HG03575 (cell line): Measurements from ENCODE around the gene TMEM190.
"Not testable (repeated sequence)": the region's sequence is repeated elsewhere in the genome, so short reads cannot be mapped to it uniquely, and the experiment has no call there.

ENCODE experiments used
- ATAC-seq: cut with Tn5 transposase; IDR thresholded peaks from one replicate; pipeline ENCODE4 v1.9.1; 2021; ENCODE audit not compliant: unreplicated experiment, insufficient number of reproducible peaks, low FRiP score; ENCODE audit errors: extremely low read depth

TMEM190 gene

GRCh38 chr19:55376241-55376933 lies at the start of gene TMEM190:
Gene TMEM190 (plus strand): TSS chr19:55376826. CDS start chr19:55376854, 28 bp downstream.
- no peak for ATAC-seq

DNA sequence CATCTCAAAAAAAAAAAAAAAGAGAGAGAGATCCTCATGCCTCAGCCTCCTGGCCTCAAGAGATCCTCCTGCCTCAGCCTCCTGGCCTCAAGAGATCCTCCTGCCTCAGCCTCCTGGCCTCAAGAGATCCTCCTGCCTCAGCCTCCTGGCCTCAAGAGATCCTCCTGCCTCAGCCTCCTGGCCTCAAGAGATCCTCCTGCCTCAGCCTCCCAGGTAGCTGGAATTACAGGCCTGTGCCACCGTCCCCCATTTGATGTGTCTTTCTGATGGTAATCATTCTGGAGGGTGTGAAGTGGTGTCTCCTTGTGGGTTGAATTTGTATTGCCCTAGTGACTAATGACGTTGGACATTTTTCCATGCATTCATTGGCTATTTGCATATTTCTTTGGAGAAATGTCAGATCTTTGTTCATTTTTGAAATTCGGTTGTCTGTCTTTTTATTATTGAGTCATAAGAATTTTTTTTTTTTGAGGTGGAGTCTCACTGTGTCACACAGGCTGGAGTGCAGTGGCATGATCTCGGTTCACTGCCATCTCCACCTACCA lies 47.8 kb upstream of the TMEM190 start:
- not testable (repeated sequence) for ATAC-seq

- not testable (repeated sequence) for ATAC-seq
Measured at GRCh38 chr19:55329791-55330190, 46.8 kb upstream of the TMEM190 start.

- ATAC-seq: no peak
Measured at GRCh38 chr19:55333870-55334269, 42.8 kb upstream of the TMEM190 start.

DNA sequence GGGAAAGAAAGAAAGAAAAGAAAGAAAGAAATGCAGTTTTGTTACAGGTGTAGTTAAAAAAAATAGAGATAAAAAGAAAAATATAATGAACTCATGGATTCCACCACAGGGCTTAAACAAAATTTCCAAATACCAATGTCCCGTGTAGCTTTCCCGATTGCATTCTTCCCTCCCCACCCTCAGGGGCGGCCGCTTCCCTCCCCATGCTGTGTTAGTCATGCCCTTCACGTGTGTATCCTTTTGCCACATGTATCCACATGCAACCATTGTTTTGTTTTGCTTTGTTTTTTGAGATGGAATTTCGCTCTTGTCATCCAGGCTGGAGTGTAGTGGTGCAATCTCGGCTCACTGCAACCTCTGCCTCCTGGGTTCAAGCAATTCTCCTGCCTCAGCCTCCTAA lies 40.5 kb upstream of the TMEM190 start:
- no peak for ATAC-seq

DNA sequence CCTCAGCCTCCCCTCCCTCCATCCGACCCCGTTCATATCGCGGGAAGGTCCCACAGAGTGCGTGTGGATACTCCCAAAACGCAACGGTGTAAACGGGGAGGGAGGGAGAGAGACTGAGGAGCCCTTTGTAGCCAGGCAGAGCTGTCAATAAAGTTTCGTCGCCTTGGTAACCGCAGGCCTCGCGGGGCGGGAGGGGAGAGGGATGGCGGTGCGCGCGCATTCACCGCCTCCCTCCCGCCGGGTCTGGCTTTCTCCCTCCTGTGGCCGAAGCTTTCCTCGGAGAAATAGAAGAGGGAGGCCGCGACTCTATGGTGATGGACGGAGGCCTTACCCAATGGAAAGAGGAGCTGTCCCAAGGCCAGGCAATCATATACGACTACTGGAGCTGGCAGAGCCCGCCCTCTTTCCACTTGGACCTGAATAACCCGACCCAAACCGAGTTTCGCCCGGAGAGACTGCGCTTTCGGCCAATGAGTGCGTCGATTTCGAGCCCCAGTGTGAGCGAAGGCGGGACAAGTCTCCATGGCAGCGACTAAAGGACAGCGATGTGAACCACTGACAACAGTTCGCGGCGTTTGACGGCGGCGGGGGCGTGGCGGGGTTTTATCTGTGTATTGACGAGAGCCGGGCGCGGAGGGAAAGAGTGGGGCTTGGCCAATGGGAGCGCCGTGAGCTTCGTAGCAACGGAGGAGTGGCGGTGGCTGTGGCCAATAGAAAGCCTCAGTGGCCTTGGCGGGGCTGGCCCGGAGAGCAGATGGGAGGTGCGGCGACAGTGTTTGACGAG lies 37.3 kb upstream of the TMEM190 start, which contains the start of gene KMT5C:
Gene KMT5C, plus strand, starts transcription at position 772 of the 784 bp plus-strand sequence. CDS start 2,061 bp downstream, outside the sequence.
- peak; percentile 78 for ATAC-seq

GRCh38 chr19:55339889-55340783 lies 36.5 kb upstream of the TMEM190 start:
- ATAC-seq: no peak

- no peak for ATAC-seq
Measured at GRCh38 chr19:55340784-55341147, 35.9 kb upstream of the TMEM190 start.

- ATAC-seq: no peak
Measured at GRCh38 chr19:55341171-55341588, 35.4 kb upstream of the TMEM190 start.

DNA sequence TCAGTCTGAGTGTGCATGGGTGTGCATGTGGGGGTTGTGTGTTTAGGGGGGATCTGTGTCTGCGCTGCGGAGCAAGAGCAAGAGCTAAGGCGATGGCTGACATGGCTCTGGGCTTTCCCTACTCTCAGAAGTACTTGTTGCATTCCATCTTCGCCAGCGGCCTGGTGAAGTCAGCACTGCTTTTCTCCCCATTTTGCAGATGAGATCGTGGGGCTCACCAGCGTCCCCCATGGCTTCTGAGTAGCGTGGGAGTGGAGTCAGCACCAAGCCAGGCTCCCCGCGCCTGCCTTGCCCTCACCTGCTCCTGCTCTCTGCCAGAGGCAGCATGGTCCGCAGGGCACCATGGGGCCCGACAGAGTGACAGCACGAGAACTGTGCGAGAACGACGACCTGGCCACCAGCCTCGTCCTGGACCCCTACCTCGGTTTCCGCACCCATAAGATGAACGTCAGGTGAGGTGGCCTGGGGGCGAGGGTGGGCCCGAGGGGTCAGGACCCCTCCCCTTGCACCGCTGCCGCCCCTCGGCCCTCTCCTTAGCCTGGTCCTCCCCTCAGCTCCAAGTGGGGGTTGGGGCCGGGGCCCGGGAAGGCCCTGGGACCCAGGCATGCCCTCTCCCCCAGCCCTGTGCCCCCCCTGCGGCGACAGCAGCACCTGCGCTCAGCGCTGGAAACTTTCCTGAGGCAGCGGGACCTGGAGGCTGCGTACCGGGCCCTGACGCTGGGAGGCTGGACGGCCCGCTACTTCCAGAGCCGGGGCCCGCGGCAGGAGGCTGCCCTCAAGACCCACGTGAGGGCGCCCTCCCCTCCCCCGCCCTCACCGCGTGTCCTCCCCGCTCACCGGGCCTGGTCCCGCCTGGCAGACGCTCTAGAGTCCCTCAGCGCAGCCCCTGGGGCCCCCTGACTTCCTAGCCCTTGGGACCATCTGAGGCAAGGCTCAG lies 34.8 kb upstream of the TMEM190 start:
- no peak for ATAC-seq

GRCh38 chr19:55344444-55344843 lies 32.2 kb upstream of the TMEM190 start:
- no peak for ATAC-seq

DNA sequence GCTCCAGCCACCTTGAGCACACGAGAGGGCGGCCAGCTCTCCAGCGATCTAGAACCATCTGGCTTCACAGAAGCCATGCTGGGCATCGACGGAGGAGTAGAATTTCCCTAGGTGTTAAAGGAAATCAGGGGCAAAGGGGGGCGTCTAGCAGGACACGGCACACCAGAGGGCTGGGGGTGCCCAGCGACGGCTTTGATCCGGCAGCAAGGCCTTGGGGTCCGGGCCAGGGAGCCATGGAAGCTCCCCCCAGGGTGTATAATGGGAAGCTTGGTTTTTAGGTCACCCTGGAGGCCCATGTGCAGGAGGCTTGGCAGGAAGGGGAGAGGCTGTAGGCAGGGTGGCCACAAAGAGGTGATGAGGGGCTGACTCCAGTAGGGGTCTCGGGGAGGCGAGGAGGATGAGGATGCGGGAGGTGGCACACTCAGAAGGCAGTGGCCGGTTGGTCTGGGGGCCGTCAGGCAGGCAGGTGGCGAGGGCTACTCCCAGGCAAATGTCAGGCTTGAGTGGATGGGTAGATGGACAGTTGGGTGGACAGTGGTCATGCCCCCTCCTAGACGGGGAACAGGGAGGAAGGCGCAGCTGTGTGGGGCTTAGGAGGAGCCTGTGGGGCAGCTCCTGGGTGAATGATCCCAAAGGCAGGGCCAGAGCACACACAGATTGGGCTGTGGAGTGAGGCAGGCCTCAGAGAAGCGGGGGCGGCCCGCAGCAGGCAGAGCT lies 31.4 kb upstream of the TMEM190 start:
- no peak for ATAC-seq

GRCh38 chr19:55345818-55346724 lies 30.6 kb upstream of the TMEM190 start:
- ATAC-seq: no peak

DNA sequence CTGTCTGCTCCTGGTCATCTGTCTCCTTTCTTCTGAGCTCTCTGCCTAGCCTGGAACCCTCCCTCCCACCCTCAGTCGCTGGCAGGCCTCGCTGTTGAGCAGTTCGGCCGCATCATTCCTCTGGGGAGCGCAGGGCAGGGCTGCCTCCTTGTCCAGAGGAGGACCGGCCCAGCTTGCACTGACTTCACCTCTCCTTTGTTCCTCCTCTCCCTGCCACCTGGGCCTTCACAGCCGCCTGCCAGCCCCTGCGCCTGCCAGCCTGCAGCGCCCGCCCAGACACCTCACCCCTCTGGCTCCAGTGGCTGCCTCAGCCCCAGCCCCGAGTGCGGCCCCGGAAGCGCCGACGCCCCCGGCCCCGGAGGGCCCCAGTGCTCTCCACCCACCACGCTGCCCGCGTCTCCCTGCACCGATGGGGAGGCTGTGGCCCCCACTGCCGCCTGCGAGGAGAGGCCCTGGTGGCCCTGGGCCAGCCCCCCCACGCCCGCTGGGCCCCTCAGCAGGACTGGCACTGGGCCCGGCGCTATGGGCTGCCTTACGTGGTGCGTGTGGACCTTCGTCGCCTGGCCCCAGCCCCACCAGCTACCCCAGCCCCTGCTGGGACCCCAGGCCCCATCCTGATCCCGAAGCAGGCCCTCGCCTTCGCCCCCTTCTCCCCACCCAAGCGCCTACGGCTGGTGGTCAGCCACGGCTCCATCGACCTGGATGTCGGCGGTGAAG lies 29.7 kb upstream of the TMEM190 start:
- no peak for ATAC-seq

GRCh38 chr19:55347442-55348009 lies 29.1 kb upstream of the TMEM190 start:
- ATAC-seq: no peak
